Measurements from ENCODE around the gene MRPL37.

- no peak for TF ChIP-seq POLR2A (IDR thresholded peaks at IDR 0.05; ENCODE audit: control extremely low read depth in 1 of 2, low read depth in 2 of 2, low read length in 2 of 2)
- TF ChIP-seq CHD2 (IDR thresholded peaks at IDR 0.05; ENCODE audit: low read length): no peak
- TF ChIP-seq POLR2AphosphoS5 (IDR thresholded peaks at IDR 0.05; ENCODE audit: low read depth, low read length): no peak
- TF ChIP-seq MAFK (IDR thresholded peaks at IDR 0.05; ENCODE audit: low read depth, low read length): no peak
Measured at GRCh38 chr1:54219688-54220003, 19.7 kb downstream of the MRPL37 start.

Data from H1 (cell line).